KBM-7 (cell line): ENCODE data around the gene ADAM33.

Experiments used
- DNase-seq: peaks from one replicate; pipeline ENCODE4 v3.0.0-alpha.2; 2015
- in situ Hi-C: fragments of 300-500 bp; cut with MboI; formaldehyde crosslinking; loops from 2 replicates; pipeline ENCODE4 v1.14.3; 2020; ENCODE audit warnings: low sequenced_read_pairs, low pct_unique_long_range_greater_than_20kb, mixed read lengths

The ADAM33 gene

DNA sequence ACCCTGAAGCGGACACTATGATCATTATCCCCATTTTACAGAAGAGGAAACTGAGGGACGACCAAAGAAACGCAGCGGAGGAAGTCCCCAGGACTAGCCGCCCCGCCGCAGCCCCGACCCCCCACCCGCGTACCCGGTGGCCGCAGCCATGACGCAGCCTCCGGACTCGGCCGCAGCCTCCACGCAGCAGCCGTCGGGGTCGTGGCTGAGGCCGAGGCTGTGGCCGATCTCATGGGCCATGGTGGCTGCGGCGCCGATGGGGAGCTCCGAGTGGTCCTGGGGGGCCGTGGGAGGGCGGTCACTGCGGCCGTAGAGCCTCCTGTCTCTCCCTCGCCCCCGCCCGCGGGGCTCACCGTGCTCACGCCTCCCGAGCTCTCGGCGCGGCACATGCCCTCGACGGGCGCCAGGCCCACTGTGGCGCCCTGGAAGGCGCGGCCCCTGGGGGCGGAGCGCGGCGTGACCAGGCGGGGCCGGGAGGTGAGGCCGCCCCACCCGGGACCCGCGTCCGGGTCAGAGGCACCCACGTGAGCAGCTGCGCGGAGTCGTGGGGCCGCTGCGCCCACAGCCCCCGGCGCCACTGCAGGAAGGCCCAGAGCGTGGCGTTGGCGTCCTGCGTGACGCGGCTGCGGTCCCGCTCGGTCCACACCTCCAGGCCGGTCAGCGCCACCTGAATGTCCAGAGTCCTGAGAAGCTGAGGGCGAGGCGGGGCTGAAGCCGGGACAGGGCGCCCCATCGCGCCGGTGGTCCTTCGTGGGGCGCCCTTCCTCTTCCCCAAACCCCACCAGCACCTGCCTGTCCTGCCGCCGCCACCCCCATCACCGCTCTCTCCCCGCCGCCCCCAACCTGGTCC lies 8.4 kb downstream of the ADAM33 start:
- DNase-seq = no peak
- in situ Hi-C loops = no loop called here

- DNase-seq = peak; percentile 30
- in situ Hi-C loops = no loop called here
Measured at GRCh38 chr20:3672547-3673171, 9.2 kb downstream of the ADAM33 start.

- no peak for DNase-seq
- in situ Hi-C loops = no loop called here
Measured at GRCh38 chr20:3671986-3672546, 9.7 kb downstream of the ADAM33 start.

GRCh38 chr20:3670945-3671344 lies 10.9 kb downstream of the ADAM33 start:
- in situ Hi-C loops = no loop called here
- no peak for DNase-seq

DNA sequence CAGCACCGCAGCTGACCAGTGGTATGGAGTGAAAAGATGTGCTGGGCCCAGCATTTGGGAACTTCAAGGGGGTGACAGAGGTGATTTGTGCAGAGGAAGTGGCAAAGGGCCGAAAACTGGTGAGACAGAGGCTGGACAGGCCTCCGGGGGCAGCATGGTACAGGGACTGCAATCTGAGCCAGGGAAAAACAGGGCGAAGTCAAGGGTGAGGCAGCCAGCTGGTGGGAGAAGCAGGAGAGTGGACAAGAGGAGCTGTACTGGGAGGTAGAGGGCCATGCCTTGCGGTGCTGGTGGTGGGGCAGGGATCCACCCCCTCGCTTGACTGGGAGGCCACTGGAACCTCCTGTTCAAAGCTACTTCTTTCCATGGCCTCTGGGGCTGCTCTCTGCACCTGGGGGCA lies 11.3 kb downstream of the ADAM33 start:
- in situ Hi-C loops = no loop called here
- DNase-seq = no peak

DNA sequence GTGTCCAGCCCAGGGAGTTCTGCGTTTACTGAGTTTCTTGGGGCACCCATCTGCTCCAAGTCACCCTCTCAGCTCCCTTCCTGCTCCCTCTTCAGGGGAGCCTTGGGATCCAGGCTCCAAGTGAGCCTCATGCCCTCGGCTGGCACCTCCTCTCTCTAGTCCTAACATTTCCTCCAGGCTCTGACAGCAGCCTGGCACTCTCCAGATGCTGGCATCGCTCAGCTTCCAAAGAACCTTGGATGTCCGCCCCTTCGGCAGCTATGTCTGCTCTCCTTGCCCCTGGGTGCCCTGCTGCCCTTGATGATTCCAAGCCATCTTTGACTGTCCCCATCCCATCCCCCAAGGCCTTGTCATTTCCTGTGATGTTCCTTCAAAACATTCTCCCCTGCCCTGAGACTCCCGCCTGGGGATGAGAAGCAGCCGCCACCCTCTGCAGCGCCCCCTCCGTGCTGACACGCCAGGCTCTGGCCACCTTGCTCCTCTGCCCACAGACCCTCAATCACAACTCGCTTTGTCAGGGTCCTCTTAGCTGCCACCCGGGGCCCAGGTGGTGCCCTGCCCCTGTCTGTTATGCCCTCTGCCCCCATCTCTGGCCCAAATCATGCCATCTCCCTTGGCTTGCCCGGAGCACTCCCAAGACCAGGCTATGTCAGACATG lies 12.0 kb downstream of the ADAM33 start:
- DNase-seq = no peak
- in situ Hi-C loops = no loop called here

DNA sequence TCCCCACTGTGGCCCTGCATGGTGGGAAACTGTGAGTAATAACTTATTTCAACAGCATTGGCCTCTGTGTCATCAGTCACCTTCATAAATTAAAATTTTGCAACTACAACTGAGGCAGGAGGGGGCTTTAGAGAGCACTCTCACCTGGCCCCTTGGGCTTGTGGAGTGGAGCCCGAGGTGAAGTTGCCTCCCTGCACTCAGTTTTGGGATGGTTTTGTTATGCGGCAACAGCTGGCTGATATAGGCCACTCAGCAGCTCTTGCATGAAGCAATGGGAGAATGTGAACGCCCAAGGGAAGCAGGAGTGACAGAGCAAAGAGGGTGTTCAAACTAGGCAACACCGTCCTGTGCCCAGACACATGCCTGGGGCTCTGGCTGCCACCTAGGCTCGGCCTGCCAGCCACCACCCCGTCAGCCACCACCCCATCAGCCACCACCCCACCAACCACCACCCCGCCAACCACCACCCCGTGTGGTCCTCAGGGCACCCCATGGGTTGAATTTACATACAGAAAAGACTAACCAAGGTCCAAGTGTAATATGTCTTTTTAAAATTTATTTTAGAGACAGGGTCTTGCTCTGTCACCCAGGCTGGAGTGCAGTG lies 14.3 kb downstream of the ADAM33 start:
- DNase-seq = no peak
- in situ Hi-C loops = no loop called here

DNA sequence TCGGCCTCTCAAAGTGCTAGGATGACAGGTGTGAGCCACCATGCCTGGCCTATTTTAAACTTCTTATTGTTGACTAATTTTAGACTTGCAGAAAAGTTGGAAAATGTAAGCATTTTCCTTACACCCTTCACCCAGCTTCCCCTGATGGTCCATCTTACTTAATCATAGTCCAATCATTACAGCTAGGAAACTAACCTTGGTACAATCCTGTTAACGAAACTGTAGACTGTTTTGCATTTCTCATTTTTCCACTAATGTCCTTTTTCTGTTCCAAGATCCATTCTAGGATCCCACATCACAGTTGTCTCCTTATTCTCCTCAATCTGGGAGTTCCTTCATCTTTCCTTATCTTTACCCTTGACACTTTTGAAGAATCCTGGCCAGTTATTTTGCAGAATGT lies 18.0 kb downstream of the ADAM33 start:
- no peak for DNase-seq
- in situ Hi-C loops = no loop called here

DNA sequence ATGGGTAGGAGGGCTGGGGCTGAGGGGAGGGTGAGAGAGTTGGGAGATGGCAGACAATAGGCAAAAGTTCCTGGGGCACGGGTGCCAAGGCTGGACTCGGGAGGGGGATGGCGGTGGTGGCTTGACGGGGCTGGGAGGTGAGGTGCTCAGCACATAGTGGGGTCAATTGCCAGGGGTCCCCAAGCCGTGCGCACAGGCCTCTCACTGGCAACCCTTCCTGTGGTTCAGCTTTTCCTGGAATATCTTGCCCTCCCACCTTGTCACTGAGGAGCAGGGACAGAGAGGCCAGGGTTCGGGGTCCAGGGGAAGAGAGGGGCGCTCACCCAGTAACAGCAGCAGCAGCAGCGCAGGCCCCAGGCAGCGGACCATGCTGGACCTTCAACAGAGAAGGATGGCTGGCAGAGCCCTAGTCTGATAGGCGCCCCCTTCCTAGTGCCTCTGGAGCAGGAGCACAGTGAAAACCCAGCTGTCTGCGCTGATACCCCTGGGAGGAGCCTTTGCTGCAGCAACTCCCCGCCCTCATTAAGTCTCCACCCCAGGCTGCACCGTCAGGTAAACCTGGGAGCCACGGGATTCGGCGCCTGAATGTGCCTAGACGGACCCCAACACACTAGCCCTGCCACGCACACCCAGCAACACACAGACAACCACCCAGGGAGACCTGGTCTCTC lies 18.6 kb downstream of the ADAM33 start, which contains the start of gene GFRA4:
Gene GFRA4, minus strand, starts transcription at position 369 of the 671 bp plus-strand sequence. Its CDS starts 0 bp downstream, at position 369.
- in situ Hi-C loops = no loop called here
- DNase-seq = no peak

DNA sequence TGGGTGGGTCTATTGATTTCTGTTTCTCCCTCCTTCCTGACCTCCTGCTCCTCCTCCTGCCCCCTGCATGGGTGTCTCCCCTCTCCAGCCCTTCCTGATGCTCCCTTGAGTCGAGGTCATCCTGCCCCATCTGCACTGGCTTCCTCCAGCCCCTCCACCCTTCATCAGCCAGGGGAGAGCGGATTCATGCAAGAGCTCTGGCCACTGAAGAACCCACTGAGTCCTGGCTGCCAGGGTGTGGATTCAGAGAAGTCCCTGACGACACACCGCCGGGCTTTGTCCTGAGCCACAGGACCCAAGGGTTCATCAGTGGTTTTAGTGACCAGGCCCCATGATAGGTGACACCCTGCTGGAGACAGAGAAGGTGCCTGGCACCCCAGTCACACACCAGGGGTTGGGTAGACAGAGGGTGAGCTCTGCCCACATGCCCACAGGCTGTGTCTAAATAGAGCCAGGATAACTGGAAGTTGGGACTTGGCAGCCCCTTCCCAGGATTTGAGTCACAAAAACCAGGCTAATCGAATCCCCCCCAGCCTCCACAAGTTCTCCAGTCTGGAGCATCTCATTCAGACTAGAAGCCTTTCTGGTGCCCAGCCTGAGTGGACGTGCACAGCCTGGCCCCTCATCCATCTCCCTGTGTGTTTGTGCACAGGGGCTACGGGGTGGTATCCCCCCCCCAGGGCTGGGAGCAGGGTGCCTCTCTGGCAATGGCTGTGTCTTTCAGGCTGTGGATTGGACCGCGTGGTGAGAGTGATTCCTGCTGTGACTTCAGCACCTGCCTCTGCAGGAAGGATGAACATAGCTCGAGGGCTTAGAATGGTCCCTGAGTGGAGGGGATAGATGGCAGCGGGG lies 19.8 kb downstream of the ADAM33 start:
- DNase-seq = no peak
- in situ Hi-C loops = no loop called here

DNA sequence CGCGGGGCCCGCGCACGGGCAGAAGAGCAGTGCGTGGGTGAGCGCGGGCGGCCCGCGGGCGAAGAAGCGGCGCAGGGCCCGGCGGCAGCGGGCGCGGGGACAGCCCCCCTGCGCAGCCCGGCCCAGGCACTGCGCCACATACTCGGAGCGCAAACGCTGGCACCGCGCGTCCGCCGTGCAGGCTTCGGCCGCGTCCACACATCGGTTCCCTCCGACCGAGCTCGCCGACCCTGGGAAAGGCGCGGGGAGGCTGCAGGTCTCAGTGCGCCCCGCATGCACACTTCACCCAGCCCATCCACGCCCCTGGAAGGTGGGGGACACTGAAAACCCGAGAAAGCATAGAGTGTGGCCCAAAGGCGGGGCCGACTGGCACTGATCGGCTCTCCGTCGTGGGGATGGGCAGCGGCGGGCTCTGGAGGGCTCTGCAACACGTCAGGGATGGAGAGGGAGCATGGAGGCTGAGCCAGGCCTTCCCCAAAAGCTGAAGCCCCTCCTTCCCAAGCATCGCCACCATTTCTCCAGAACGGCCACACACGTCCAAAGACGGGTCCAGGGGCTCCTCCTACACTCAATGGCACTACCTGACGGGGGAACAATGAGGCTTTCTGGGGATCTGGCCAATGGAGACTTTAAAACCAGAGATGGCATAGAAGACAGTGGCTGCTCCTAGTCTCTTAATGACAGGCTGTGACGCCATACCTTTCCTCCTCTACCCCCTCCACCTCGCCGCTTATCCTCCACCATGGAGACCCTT lies 20.6 kb downstream of the ADAM33 start:
- DNase-seq = no peak
- in situ Hi-C loops = no loop called here

DNA sequence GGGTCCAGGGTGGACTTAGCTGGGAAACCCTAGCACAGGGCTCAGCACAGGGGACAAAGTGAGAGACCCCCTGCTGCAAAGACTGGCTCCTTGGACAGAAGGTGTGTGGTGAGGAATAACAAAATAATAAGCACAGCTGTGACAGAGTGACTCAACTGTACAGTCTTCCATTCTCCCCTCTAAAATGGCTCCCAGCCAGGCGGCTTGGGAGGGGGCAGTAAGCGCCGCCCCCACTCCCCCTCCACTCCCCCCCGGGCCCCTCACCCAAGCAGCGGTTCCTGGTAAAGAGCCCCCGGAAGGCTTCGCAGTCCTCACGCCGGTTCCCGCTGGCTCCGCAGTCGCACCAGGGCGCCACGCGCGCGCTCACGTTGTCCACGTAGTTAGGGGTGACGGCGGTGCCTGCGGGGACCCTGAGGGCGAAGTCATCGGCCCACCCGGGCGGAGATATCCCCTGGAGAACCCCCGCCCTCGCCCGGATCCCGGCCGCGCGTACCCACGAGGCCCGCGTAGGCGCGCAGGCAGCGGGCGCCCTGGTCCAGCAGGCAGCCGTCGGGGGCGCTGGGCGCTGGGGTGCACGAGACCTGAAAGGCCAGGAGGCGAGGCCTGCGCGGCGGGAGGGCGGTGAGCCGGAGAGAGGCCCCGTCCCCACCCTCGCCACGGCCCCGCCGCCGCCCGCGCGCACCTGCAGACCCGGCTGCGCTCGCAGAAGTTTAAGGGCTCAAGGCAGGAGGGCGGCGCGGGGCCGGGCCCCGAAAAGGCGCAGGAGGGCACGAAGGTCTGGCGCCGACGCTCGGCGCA lies 21.3 kb downstream of the ADAM33 start:
- in situ Hi-C loops = no loop called here
- no peak for DNase-seq

GRCh38 chr20:3659492-3660261 lies 22.1 kb downstream of the ADAM33 start:
- in situ Hi-C loops = no loop called here

DNA sequence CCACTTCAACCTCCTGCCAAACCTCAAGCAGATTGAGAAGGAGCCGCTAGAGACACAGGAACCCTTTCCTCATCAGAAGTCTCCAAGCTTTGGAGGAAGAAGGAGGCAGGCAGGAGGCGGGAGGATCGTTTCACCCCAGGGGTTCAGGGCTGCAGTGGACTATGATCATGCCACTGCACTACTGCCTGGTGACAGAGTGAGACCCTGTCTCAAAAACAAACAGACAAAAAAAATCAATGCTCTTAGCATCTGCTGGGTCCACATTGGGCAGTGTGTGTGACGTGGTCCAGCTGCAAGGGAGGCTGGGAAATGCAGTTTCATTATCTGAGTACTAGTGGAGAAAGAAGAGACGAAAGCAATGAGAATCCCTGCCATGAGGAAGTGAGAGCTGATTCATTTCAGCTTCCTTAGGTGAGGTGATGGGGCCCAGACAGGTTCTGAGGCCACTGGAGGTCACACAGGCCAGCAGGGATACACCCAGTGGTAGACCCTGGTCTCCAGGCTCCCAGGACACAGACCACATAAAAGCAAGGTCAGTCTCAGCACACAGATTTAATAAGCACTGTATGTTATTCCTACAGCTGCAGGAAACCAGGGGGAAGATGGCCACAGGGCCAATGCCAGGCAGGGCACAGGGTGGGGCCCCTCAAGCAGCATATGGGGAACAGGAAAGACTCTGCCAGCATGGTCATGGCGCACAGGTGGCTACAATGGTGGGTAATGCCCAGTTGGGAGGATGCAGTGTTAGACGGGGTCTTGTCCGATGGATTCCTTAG lies 22.9 kb downstream of the ADAM33 start:
- in situ Hi-C loops = no loop called here
- no peak for DNase-seq

More at GRCh38 chr20:3659492-3660261, 22.1 kb downstream of the ADAM33 start:
- DNase-seq = no peak

DNA sequence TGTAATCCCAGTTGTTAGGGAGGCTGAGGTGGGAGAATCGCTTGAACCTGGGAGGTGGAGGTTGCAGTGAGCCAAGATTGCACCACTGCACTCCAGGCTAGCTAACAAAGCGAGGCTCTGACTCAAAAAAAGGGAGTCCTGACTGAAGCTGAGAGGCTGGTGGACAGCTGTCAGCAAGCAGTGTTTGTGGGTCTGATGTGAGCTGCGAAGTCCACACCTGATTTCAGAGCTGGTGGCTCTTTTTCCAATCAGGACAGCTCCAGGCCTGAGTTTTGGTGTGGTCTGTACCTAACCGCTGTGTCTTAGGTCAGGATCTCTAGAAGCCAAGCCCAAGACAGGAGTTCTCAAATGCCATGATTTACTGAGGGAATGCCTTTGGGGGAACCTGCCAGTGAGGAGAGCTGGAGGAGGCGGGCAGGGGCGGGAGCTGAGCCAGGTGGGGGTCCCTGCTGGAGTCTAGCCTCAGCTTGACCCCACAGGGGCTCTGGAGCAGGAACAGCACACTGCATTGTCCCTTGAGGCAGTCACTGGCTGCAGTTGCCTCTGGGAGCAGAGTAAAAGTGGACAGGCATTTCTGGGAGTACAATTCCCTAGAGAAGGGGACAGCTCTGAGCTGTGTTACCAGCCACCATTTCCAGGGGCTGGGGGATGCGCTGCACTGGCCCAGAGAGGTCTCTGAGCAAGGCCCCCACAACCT lies 23.6 kb downstream of the ADAM33 start:
- no peak for DNase-seq
- in situ Hi-C loops = no loop called here
